PC-9 (cell line): Measurements from ENCODE around the gene COL1A2. TPM values are rescaled to one million over a fixed set of nuclear protein-coding genes. Genes with fewer than 3 reads are reported as not detected.

ENCODE experiments used
- BruUV-seq: library from RNA; stranded (reverse); fragments of 400-500 nt; replicated peaks from 2 replicates; lab custom pipeline; 2021; lab: Mats Ljungman, UMichigan
- CTCF ChIA-PET: fragments of 300-600 bp; sonication (Branson Sonifier 250); formaldehyde crosslinking; loops from one replicate; lab custom pipeline; 2022; ENCODE audit warnings: antibody characterized with exemption; lab: Charles Lee
- POLR2A ChIA-PET: fragments of 300-600 bp; sonication (Branson Sonifier 250); formaldehyde crosslinking; loops from one replicate; lab custom pipeline; 2022; ENCODE audit warnings: antibody characterized with exemption; ENCODE audit not compliant: unreplicated experiment; lab: Charles Lee
- DNase-seq, 2 experiments: peaks; one replicate each; pipeline versions ENCODE4 v3.0.0 to v3.0.0-alpha.2; 2015 to 2022; ENCODE audit warnings: mixed read lengths in 1 of 2
- H2AFZ ChIP-seq: fragments of 200-600 bp; sonication (generic); 2 replicates; pipeline ENCODE4 v1.8.1; 2017; ENCODE audit warnings: antibody characterized with exemption
- H3F3A ChIP-seq: fragments of 200-600 bp; sonication (generic); 2 replicates; pipeline ENCODE4 v1.8.1; 2017; ENCODE audit warnings: antibody characterized with exemption, mild to moderate bottlenecking, low read depth; ENCODE audit not compliant: insufficient read depth
- H3K27ac ChIP-seq: fragments of 200-600 bp; sonication (generic); 2 replicates; pipeline ENCODE4 v1.6.1; 2016; ENCODE audit warnings: mixed run types
- H3K27me3 ChIP-seq: fragments of 200-600 bp; sonication (generic); 2 replicates; pipeline ENCODE4 v1.6.1; 2016; ENCODE audit warnings: low read depth, mixed run types; ENCODE audit not compliant: insufficient read depth
- H3K36me3 ChIP-seq: fragments of 200-600 bp; sonication (generic); 2 replicates; pipeline ENCODE4 v1.6.1; 2016; ENCODE audit warnings: low read depth, mixed run types
- H3K4me1 ChIP-seq: fragments of 200-600 bp; sonication (generic); replicated peaks from 2 replicates; pipeline ENCODE4 v1.6.1; 2016; ENCODE audit warnings: mixed run types; ENCODE audit not compliant: insufficient read depth
- H3K4me2 ChIP-seq: fragments of 200-600 bp; sonication (generic); 2 replicates; pipeline ENCODE4 v1.6.1; 2017; ENCODE audit warnings: mixed run types
- H3K4me3 ChIP-seq: fragments of 200-600 bp; sonication (generic); 2 replicates; pipeline ENCODE4 v1.6.1; 2016; ENCODE audit warnings: mixed run types
- H3K79me2 ChIP-seq: fragments of 200-600 bp; sonication (generic); 2 replicates; pipeline ENCODE4 v1.6.1; 2017; ENCODE audit warnings: low read depth, mixed run types
- H3K9me2 ChIP-seq: fragments of 200-600 bp; sonication (generic); 2 replicates; pipeline ENCODE4 v1.8.1; 2017; ENCODE audit warnings: mild to moderate bottlenecking; ENCODE audit not compliant: insufficient read depth
- H3K9me3 ChIP-seq: fragments of 200-600 bp; sonication (generic); 2 replicates; pipeline ENCODE4 v1.8.1; 2016; ENCODE audit warnings: low read depth; ENCODE audit not compliant: insufficient read depth
- H4K20me1 ChIP-seq: fragments of 200-600 bp; sonication (generic); 2 replicates; pipeline ENCODE4 v1.8.1; 2017; ENCODE audit not compliant: insufficient read depth
- CTCF ChIP-seq: fragments of 200-600 bp; sonication (generic); conservative IDR thresholded peaks from 2 replicates; pipeline ENCODE4 v1.6.1; 2017; ENCODE audit warnings: mixed run types, antibody characterized with exemption, mild to moderate bottlenecking, moderate library complexity
- EZH2 ChIP-seq: fragments of 200-600 bp; sonication (generic); IDR thresholded peaks from 2 replicates; pipeline ENCODE4 v1.8.0; 2017; ENCODE audit warnings: antibody characterized with exemption, low read depth
- intact Hi-C: fragments of 100-400 bp; cut with micrococcal nuclease; formaldehyde crosslinking; loops from one replicate; pipeline ENCODE4 v1.10.0; 2022; ENCODE audit not compliant: unreplicated experiment
- total RNA-seq: library from RNA; stranded (reverse); gene quantifications from 2 replicates; pipeline ENCODE4 v1.2.3, GENCODE V29; 2021

Gene COL1A2
- total RNA-seq, 1 experiment from 2014 or later, result not detected

DNA sequence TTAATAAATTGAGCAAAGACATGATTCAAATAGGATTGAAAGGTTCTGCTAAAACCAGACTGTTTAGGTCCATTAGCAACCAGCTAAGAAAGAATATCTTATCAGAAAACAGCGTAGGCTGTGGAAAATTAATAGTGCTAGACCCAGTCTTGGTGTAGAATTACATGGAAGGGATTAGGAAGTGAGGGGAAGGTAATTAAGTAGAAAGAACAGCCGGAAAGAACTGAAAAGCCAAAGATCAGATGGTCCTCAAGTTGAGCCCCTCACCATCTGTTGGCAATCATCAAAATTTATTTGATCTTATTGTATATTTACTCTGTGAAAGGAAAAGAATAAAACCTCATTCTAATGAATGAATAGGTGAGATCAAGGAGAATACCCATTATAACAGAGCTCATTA lies 50.1 kb downstream of the COL1A2 start:
- Histone ChIP-seq H3K36me3 (no peaks in the 10 kb centered on the region), H3K27me3 (no peaks in the 10 kb centered on the region), H3K79me2 (no peaks in the 10 kb centered on the region), H3K27ac (no peak overlapping the region), H3K9me2 (no peaks in the 10 kb centered on the region), H3K9me3 (no peaks in the 10 kb centered on the region), H4K20me1 (no peaks in the 10 kb centered on the region), H2AFZ (no peak overlapping the region), H3F3A (no peaks in the 10 kb centered on the region), H3K4me2 (no peak overlapping the region), H3K4me3 (no peak overlapping the region), H3K4me1 (peaks cover 5% of the 10 kb centered on the region; the same call in 1 of the 2 replicates)
- no peak for DNase-seq
- ChIA-PET POLR2A (interaction anchor here (0.6 kb wide), 1 partner anchor 11 kb away, joined by 3 read pairs; no protein-coding TSS in a partner anchor), CTCF (no interaction called here)
- no peak for TF ChIP-seq CTCF
- TF ChIP-seq EZH2, result no peak
- intact Hi-C loops, result loop anchor here (5.0 kb wide), 1 partner anchor 1247 kb away; no protein-coding TSS in a partner anchor
- BruUV-seq, result no TSS peak

DNA sequence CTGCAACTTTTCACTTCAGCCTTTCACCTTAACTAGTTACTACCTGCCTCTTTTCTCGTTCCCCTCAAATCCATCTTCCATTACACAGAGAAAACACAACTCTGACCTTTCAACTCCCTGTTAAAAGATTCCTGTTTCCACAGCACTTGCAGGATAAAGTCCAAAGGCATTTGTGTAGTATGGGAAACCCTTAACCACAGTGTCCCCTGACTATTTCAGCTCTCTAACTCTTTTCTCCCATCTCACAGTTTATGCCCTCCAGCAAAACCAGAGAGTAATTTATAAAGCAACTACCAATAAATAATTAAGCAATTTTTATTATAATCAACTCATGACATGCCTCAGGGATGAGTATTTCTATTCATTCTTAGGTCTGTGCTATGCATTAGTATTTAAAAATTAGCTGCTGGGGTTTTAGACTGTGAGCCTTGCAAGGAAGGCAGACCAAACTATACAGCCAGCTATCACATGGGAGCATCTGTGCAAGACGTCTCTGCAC lies 51.0 kb downstream of the COL1A2 start:
- Histone ChIP-seq H3K27ac (no peak overlapping the region), H2AFZ (no peak overlapping the region), H3F3A (no peaks in the 10 kb centered on the region), H3K27me3 (no peaks in the 10 kb centered on the region), H3K4me1 (peaks cover 5% of the 10 kb centered on the region; the same call in 1 of the 2 replicates), H3K9me2 (no peaks in the 10 kb centered on the region), H3K4me2 (no peak overlapping the region), H4K20me1 (no peaks in the 10 kb centered on the region), H3K9me3 (no peaks in the 10 kb centered on the region), H3K4me3 (no peak overlapping the region), H3K79me2 (no peaks in the 10 kb centered on the region), H3K36me3 (no peaks in the 10 kb centered on the region)
- intact Hi-C loops, result no loop called here
- no peak for DNase-seq
- CTCF ChIA-PET, result no interaction called here
- no TSS peak for BruUV-seq
- POLR2A ChIA-PET, result no interaction called here
- no peak for TF ChIP-seq CTCF

- no peaks in the 10 kb centered on the region for H3K9me3 ChIP-seq
- no peaks in the 10 kb centered on the region for H3K27me3 ChIP-seq
- no peaks in the 10 kb centered on the region for H3F3A ChIP-seq
- BruUV-seq, result no TSS peak
- no peaks in the 10 kb centered on the region for H3K79me2 ChIP-seq
- H3K9me2 ChIP-seq, result no peaks in the 10 kb centered on the region
- DNase-seq, result no peak
- intact Hi-C loops, result no loop called here
- TF ChIP-seq CTCF, result no peak
- no peak for TF ChIP-seq EZH2
- POLR2A ChIA-PET, result no interaction called here
- H3K4me1 ChIP-seq, result peaks cover 5% of the 10 kb centered on the region; the same call in 1 of the 2 replicates
- H3K36me3 ChIP-seq, result no peaks in the 10 kb centered on the region
- no peak overlapping the region for H3K4me3 ChIP-seq
- no peak overlapping the region for H3K27ac ChIP-seq
- H3K4me2 ChIP-seq, result no peak overlapping the region
- no peak overlapping the region for H2AFZ ChIP-seq
- no peaks in the 10 kb centered on the region for H4K20me1 ChIP-seq
- CTCF ChIA-PET, result no interaction called here
Measured at GRCh38 chr7:94446308-94446707, 51.6 kb downstream of the COL1A2 start.
